Panc1 (cell line): ENCODE measurements around the gene IL21R. TPM values are rescaled to one million over a fixed set of nuclear protein-coding genes. Genes with fewer than 3 reads are reported as not detected.

Source experiments
- ATAC-seq: fragments of 200-7000 bp; cut with Tn5 transposase; 2 replicates; pipeline ENCODE4 v1.9.1; 2020; ENCODE audit warnings: mild to moderate bottlenecking, moderate library complexity
- BruUV-seq: library from RNA; stranded (reverse); fragments of 400-500 nt; replicated peaks from 2 replicates; lab custom pipeline; 2021; lab: Mats Ljungman, UMichigan
- CTCF ChIA-PET: fragments of 300-600 bp; sonication (Branson Sonifier 250); formaldehyde crosslinking; loops from one replicate; lab custom pipeline; 2022; ENCODE audit warnings: antibody characterized with exemption; lab: Charles Lee
- POLR2A ChIA-PET: fragments of 300-600 bp; sonication (Branson Sonifier 250); formaldehyde crosslinking; loops from one replicate; lab custom pipeline; 2022; ENCODE audit warnings: antibody characterized with exemption; lab: Charles Lee
- DNase-seq: peaks from one replicate; pipeline ENCODE4 v3.0.0-alpha.2; 2010; ENCODE audit warnings: low read depth, low spot score
- H3K27ac ChIP-seq: 2 replicates; pipeline ENCODE4 v1.5.1; 2011; ENCODE audit warnings: mild to moderate bottlenecking, low read length, inconsistent platforms
- H3K27me3 ChIP-seq: fragments of 200-500 bp; sonication (Bioruptor generic); 2 replicates; pipeline ENCODE4 v1.6.0; 2014; ENCODE audit warnings: low read length, inconsistent platforms; ENCODE audit not compliant: control insufficient read depth, insufficient read depth
- H3K36me3 ChIP-seq: fragments of 200-500 bp; sonication (Bioruptor generic); 2 replicates; pipeline ENCODE4 v1.5.1; 2014; ENCODE audit warnings: inconsistent platforms, mild to moderate bottlenecking, low read length, moderate library complexity; ENCODE audit not compliant: control insufficient read depth, insufficient read depth
- H3K4me1 ChIP-seq: 2 replicates; pipeline ENCODE4 v1.5.1; 2011; ENCODE audit warnings: inconsistent platforms, mild to moderate bottlenecking, low read length, moderate library complexity; ENCODE audit not compliant: control insufficient read depth, insufficient read depth
- H3K4me3 ChIP-seq, 2 experiments: 2 replicates each; pipeline ENCODE4 v1.5.1; 2011 to 2012; ENCODE audit warnings: low read depth in 2 of 2, low read length in 2 of 2, mild to moderate bottlenecking in 2 of 2, inconsistent platforms in 1 of 2, moderate library complexity in 1 of 2
- H3K9me3 ChIP-seq: fragments of 200-500 bp; sonication (Bioruptor generic); 2 replicates; pipeline ENCODE4 v1.5.1; 2014; ENCODE audit warnings: low read depth, mild to moderate bottlenecking, inconsistent platforms, low read length, moderate library complexity; ENCODE audit not compliant: control insufficient read depth, insufficient read depth
- POLR2AphosphoS5 ChIP-seq: IDR thresholded peaks from 2 replicates; pipeline ENCODE4 v1.6.1; 2012; ENCODE audit warnings: mild to moderate bottlenecking, low read depth, low read length, moderate library complexity
- SIN3A ChIP-seq: IDR thresholded peaks from 2 replicates; pipeline ENCODE4 v1.6.1; 2012; ENCODE audit warnings: low read depth, mild to moderate bottlenecking, low read length, moderate library complexity, borderline replicate concordance; ENCODE audit not compliant: insufficient read depth
- TCF7L2 ChIP-seq: IDR thresholded peaks from 2 replicates; pipeline ENCODE4 v1.6.1; 2011; ENCODE audit warnings: mild to moderate bottlenecking, low read depth, low read length, inconsistent platforms
- in situ Hi-C: cut with HindIII; loops from 2 replicates; pipeline ENCODE4 v1.10.0; 2016; ENCODE audit warnings: low sequenced_read_pairs, low pct_unique_long_range_greater_than_20kb
- intact Hi-C: fragments of 100-400 bp; cut with micrococcal nuclease; formaldehyde crosslinking; loops from one replicate; pipeline ENCODE4 v1.10.0; 2022; ENCODE audit not compliant: unreplicated experiment
- total RNA-seq: library from RNA; stranded (reverse); gene quantifications from one replicate; pipeline ENCODE4 v1.2.1, GENCODE V29; 2021; ENCODE audit not compliant: unreplicated experiment
- TF ChIP-seq, protein P1 (sequence below): fragments of 450-650 bp; IDR thresholded peaks from 2 replicates; pipeline ENCODE4 v1.5.1; 2017; ENCODE audit warnings: mild to moderate bottlenecking
- TF ChIP-seq, protein P2 (sequence below), 2 experiments: IDR thresholded peaks; 2 replicates each; pipeline ENCODE4 v1.6.1; 2011 to 2012; ENCODE audit warnings: low read depth in 2 of 2, control low read depth in 1 of 2, low read length in 1 of 2, mild to moderate bottlenecking in 1 of 2, moderate library complexity in 1 of 2; ENCODE audit not compliant: insufficient read depth in 1 of 2

Gene IL21R
- total RNA-seq, 1 experiment from 2014 or later = 0.10 TPM

DNA sequence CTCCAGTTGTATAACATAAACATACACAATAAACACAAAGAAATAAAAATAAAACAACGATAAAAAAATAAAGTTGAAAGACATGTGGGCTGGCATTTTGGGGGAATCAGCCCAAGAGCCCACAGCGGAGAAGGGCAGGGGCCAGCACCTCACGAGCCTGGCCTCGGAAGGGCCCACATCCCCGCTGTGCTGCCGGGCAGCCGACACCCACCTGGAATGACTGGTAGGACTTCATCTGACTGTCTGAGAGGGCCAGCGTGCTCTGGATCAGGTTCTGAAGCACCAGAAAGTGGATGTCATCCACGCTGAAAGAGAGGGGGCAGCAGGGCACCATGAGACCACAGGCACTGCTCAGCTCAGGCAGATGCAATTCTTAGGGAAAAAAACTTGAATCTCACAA is 74.3 kb downstream of the IL21R start:
- in situ Hi-C loops = no loop called here

DNA sequence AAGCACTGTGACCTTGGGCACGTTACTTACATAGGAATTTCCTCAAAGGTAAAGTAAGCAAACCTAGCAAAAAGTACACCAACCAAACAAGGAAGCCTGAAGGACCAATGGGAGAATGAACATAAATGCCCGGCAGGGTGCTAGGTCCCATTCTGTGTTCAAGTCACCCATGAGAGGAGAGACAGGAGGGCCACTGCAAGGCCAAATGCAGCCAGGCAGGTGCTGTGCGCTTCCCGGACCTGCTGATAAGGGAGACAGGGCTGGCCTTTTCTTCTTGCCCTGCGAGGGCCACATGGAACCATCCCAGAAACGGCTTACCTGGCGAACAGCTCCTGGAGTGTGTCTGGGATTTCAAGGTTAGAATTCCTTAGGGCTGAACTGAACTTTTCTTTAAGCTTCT is 78.8 kb downstream of the IL21R start:
- H3K4me3 ChIP-seq = no peak overlapping the region
- no peak overlapping the region for H3K27ac ChIP-seq
- no peaks in the 10 kb centered on the region for H3K9me3 ChIP-seq
- no peaks in the 10 kb centered on the region for H3K27me3 ChIP-seq
- H3K4me1 ChIP-seq = no peaks in the 10 kb centered on the region
- intact Hi-C loops (no loop called here), in situ Hi-C loops (no loop called here)
- H3K36me3 ChIP-seq = peaks cover 34% of the 10 kb centered on the region
- ATAC-seq (no peak), DNase-seq (no peak)
- ChIA-PET CTCF (no interaction called here), POLR2A (no interaction called here)
- no peak for TF ChIP-seq POLR2AphosphoS5
- TF ChIP-seq TCF7L2 = no peak
- TF ChIP-seq, protein P1, sequence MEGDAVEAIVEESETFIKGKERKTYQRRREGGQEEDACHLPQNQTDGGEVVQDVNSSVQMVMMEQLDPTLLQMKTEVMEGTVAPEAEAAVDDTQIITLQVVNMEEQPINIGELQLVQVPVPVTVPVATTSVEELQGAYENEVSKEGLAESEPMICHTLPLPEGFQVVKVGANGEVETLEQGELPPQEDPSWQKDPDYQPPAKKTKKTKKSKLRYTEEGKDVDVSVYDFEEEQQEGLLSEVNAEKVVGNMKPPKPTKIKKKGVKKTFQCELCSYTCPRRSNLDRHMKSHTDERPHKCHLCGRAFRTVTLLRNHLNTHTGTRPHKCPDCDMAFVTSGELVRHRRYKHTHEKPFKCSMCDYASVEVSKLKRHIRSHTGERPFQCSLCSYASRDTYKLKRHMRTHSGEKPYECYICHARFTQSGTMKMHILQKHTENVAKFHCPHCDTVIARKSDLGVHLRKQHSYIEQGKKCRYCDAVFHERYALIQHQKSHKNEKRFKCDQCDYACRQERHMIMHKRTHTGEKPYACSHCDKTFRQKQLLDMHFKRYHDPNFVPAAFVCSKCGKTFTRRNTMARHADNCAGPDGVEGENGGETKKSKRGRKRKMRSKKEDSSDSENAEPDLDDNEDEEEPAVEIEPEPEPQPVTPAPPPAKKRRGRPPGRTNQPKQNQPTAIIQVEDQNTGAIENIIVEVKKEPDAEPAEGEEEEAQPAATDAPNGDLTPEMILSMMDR = no peak
- no peak for TF ChIP-seq SIN3A
- TF ChIP-seq, protein P2, sequence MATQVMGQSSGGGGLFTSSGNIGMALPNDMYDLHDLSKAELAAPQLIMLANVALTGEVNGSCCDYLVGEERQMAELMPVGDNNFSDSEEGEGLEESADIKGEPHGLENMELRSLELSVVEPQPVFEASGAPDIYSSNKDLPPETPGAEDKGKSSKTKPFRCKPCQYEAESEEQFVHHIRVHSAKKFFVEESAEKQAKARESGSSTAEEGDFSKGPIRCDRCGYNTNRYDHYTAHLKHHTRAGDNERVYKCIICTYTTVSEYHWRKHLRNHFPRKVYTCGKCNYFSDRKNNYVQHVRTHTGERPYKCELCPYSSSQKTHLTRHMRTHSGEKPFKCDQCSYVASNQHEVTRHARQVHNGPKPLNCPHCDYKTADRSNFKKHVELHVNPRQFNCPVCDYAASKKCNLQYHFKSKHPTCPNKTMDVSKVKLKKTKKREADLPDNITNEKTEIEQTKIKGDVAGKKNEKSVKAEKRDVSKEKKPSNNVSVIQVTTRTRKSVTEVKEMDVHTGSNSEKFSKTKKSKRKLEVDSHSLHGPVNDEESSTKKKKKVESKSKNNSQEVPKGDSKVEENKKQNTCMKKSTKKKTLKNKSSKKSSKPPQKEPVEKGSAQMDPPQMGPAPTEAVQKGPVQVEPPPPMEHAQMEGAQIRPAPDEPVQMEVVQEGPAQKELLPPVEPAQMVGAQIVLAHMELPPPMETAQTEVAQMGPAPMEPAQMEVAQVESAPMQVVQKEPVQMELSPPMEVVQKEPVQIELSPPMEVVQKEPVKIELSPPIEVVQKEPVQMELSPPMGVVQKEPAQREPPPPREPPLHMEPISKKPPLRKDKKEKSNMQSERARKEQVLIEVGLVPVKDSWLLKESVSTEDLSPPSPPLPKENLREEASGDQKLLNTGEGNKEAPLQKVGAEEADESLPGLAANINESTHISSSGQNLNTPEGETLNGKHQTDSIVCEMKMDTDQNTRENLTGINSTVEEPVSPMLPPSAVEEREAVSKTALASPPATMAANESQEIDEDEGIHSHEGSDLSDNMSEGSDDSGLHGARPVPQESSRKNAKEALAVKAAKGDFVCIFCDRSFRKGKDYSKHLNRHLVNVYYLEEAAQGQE (IDR thresholded peaks at IDR 0.05; ENCODE audit: insufficient read depth in 1 of 2, low read depth in 2 of 2, low read length in 1 of 2) = no peak
- BruUV-seq = no TSS peak

More for the DNA sequence above, 74.3 kb downstream of the IL21R start:
- TF ChIP-seq, protein P1 = no peak
- no peak for TF ChIP-seq TCF7L2
- H3K27me3 ChIP-seq = no peaks in the 10 kb centered on the region
- ATAC-seq (no peak), DNase-seq (no peak)
- no peaks in the 10 kb centered on the region for H3K9me3 ChIP-seq
- H3K36me3 ChIP-seq = peaks cover 25% of the 10 kb centered on the region
- H3K4me1 ChIP-seq = no peaks in the 10 kb centered on the region
- POLR2A ChIA-PET = no interaction called here
- intact Hi-C loops = no loop called here
- CTCF ChIA-PET = interaction anchor here (0.6 kb wide), 1 partner anchor 39 kb away, joined by 3 read pairs; no protein-coding TSS in a partner anchor
- no peak overlapping the region for H3K4me3 ChIP-seq
- BruUV-seq = no TSS peak
- H3K27ac ChIP-seq = no peak overlapping the region
